Measurements from ENCODE around the gene PTPN23.
"Not testable (repeated sequence)": the region's sequence is repeated elsewhere in the genome, so short reads cannot be mapped to it uniquely, and the experiment has no call there.

PTPN23 gene

DNA sequence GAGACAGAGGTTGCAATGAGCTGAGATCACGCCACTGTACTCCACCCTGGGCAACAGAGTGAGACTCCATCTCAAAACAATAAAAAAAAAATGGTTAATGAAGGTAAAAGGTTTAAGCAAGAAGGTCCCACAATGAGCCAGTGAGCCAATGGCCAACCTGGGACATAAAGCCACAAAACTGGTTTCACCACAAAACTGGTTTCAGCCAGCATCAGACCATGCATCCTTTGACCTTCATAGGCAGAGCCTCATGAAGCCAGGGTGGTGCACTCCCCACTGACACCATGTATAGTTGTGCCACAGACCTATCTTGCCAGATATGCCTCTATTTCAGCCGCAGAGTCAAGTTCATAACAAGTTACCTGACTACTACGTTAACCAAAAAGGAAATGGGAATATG is 53.0 kb downstream of the PTPN23 start:
- in situ Hi-C loops (cut with MboI; ENCODE audit: low sequenced_read_pairs): no loop called here

DNA sequence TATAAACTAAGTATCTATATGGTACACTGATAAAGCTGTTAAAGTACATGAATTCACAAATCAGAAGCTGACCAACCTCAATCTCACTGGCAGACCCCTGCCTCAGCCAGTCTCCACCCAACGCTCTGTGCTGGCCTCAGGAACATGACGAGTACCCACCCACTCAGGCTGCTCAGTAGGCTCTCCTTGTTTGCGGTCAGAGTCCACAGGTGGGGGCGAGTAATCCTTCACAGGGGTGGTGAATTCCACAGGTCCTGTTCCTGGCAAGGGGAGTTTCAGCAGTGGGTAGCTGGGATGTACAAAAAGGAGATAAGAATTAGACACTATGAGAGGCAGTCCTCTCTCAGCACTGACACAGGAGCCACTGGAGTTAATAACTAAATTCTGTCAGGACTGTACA is 54.0 kb downstream of the PTPN23 start:
- in situ Hi-C loops (cut with MboI; ENCODE audit: low sequenced_read_pairs): no loop called here

GRCh38 chr3:47436180-47436579 is 55.4 kb downstream of the PTPN23 start:
- in situ Hi-C loops (cut with MboI; ENCODE audit: low sequenced_read_pairs): no loop called here

- in situ Hi-C loops (cut with MboI; ENCODE audit: low sequenced_read_pairs): no loop called here
Measured at GRCh38 chr3:47440131-47440530, 59.3 kb downstream of the PTPN23 start.

- in situ Hi-C loops (cut with MboI; ENCODE audit: low sequenced_read_pairs): no loop called here
Measured at GRCh38 chr3:47441796-47442551, 61.2 kb downstream of the PTPN23 start.

DNA sequence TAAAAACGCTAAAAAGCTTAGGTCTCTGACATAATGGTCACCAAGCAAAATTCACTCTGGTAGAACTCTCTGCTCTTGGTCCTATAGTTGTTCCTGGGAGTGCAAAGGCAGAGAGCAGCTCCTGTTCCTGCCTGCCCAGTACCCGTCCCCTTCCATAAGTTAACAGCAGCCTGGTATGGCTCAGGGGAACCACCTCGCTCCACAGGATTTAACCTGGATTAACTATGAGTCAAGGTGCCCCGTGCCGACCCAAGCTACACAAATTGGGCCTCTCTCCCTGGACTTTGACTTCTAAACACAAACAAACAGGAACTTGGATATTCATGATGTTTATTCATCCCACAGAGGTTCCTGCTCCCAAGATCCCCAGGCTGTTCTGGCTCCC is 62.8 kb downstream of the PTPN23 start:
- in situ Hi-C loops (cut with MboI; ENCODE audit: low sequenced_read_pairs): no loop called here

- in situ Hi-C loops (cut with MboI; ENCODE audit: low sequenced_read_pairs): no loop called here
Measured at GRCh38 chr3:47444103-47444502, 63.3 kb downstream of the PTPN23 start.

GRCh38 chr3:47452453-47453215 is 71.8 kb downstream of the PTPN23 start:
- in situ Hi-C loops (cut with MboI; ENCODE audit: low sequenced_read_pairs): no loop called here

GRCh38 chr3:47455806-47456452 is 75.1 kb downstream of the PTPN23 start:
- in situ Hi-C loops (cut with MboI; ENCODE audit: low sequenced_read_pairs): no loop called here

DNA sequence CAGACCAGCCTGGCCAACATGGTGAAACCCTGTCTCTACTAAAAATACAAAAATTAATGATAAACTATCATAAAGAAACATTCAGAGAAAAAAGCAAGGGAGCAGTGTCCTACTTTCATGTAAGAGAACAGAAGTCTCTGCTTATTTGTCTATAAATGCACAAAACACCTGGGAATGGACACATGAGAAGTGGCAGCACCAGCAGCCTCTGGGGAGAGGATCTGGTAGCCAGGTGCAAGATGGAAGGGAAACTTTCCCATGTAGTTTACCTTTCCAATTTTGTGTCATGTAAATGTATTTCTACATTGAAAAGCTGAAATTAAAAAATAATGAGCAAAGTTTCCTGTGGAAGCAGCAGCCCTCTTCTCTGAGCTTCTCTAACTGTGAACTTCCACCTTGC is 76.2 kb downstream of the PTPN23 start:
- in situ Hi-C loops (cut with MboI; ENCODE audit: low sequenced_read_pairs): no loop called here

GRCh38 chr3:47459534-47460085 is 78.8 kb downstream of the PTPN23 start:
- in situ Hi-C loops (cut with MboI; ENCODE audit: low sequenced_read_pairs): not testable (repeated sequence)

All from HL-60/S4 treated with retinoic acid at 250 ng/mL for 4 days and 3 days (cell line).